ENCODE results near the gene AGT.

The AGT gene

DNA sequence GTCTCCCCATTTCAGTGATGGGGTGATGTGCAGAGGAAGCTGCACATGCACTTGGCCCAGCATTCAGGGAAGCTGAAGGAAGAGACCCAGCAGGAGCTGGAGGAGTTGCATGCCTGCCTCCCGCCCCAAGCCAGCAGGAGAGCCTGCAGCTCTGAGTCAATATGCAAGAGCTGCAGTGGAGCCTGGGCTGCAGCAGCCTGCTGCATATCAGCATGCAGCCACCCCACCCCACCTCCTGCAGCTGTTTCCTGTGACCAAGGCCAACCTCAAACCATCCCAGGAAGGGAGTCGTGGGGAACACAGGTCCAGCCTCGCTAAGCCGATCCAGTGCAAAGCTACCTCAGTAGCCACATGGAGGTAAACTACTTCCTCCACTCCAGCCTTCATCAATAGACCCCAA is 18.9 kb downstream of the AGT start:
- Histone ChIP-seq H3K4me1 (peaks cover 9% of the 10 kb centered on the region), H3K9ac (no peak overlapping the region), H3K79me2 (no peaks in the 10 kb centered on the region), H3K4me3 (ENCODE audit: low read depth, low read length) (no peak overlapping the region), H3K27me3 (ENCODE audit: control insufficient read depth, insufficient read depth, low read length) (no peaks in the 10 kb centered on the region), H3K9me3 (ENCODE audit: control insufficient read depth, low read length) (no peaks in the 10 kb centered on the region), H2AFZ (no peak overlapping the region), H3K36me3 (ENCODE audit: control insufficient read depth, insufficient read depth, low read length) (no peaks in the 10 kb centered on the region), H3K27ac (peak overlapping the region; percentile 32), H3K4me2 (ENCODE audit: low read length) (no peak overlapping the region)
- TF ChIP-seq, protein P1, sequence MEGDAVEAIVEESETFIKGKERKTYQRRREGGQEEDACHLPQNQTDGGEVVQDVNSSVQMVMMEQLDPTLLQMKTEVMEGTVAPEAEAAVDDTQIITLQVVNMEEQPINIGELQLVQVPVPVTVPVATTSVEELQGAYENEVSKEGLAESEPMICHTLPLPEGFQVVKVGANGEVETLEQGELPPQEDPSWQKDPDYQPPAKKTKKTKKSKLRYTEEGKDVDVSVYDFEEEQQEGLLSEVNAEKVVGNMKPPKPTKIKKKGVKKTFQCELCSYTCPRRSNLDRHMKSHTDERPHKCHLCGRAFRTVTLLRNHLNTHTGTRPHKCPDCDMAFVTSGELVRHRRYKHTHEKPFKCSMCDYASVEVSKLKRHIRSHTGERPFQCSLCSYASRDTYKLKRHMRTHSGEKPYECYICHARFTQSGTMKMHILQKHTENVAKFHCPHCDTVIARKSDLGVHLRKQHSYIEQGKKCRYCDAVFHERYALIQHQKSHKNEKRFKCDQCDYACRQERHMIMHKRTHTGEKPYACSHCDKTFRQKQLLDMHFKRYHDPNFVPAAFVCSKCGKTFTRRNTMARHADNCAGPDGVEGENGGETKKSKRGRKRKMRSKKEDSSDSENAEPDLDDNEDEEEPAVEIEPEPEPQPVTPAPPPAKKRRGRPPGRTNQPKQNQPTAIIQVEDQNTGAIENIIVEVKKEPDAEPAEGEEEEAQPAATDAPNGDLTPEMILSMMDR (IDR thresholded peaks at IDR 0.05), result no peak

DNA sequence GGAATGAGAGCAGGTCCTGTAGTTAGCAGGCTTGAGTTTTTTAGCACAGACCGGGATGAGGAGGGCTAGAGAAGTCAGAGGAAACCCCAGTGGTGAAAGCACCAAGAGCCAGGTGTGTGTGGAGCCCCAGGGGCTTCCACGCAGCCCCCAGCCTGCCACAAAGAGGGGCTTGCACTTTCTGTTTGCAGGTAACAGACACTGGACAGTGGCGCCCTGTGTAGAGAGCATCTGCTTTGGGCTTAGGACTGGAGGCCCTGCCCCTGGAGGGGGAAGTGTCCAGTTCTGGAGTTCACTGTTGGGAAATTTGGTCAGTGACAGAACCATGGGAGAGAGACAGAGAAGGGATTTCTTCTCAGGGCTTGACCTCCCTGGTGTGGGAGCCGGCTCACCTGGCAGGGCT is 19.5 kb downstream of the AGT start:
- H3K9me3 ChIP-seq (ENCODE audit: control insufficient read depth, low read length), result no peaks in the 10 kb centered on the region
- peaks cover 9% of the 10 kb centered on the region for H3K4me1 ChIP-seq
- H3K27me3 ChIP-seq (ENCODE audit: control insufficient read depth, insufficient read depth, low read length), result no peaks in the 10 kb centered on the region
- H3K4me3 ChIP-seq (ENCODE audit: low read depth, low read length), result no peak overlapping the region
- no peaks in the 10 kb centered on the region for H3K79me2 ChIP-seq
- H3K4me2 ChIP-seq (ENCODE audit: low read length), result no peak overlapping the region
- H3K27ac ChIP-seq, result peak overlapping the region; percentile 32
- H3K9ac ChIP-seq, result no peak overlapping the region
- no peaks in the 10 kb centered on the region for H3K36me3 ChIP-seq (ENCODE audit: control insufficient read depth, insufficient read depth, low read length)
- TF ChIP-seq, protein P1 (IDR thresholded peaks at IDR 0.05), result no peak
- H2AFZ ChIP-seq, result no peak overlapping the region

DNA sequence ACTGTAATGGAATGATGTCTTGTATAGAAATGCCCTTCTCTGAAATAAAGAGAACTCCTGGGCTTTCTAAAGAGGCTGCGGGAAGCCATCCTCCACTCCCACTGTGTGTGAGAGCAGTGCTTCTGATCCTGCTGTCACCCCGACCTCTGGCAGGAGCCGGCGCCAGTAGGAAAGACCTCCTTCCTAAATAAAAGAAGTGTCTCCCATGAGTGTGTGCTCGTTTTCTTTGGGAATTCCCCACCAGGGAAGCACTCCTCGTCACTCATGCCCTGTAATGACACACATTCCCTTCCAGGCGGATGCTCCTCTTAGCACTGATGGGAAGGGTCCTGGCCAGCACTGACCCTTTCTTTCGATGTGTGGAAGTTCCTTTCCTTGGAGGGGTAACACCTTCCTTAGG is 20.1 kb downstream of the AGT start:
- no peak overlapping the region for H3K4me3 ChIP-seq (ENCODE audit: low read depth, low read length)
- no peak overlapping the region for H3K27ac ChIP-seq
- no peak overlapping the region for H3K4me2 ChIP-seq (ENCODE audit: low read length)
- H3K36me3 ChIP-seq (ENCODE audit: control insufficient read depth, insufficient read depth, low read length), result no peaks in the 10 kb centered on the region
- no peaks in the 10 kb centered on the region for H3K9me3 ChIP-seq (ENCODE audit: control insufficient read depth, low read length)
- peaks cover 9% of the 10 kb centered on the region for H3K4me1 ChIP-seq
- no peaks in the 10 kb centered on the region for H3K79me2 ChIP-seq
- no peaks in the 10 kb centered on the region for H3K27me3 ChIP-seq (ENCODE audit: control insufficient read depth, insufficient read depth, low read length)
- H2AFZ ChIP-seq, result no peak overlapping the region
- H3K9ac ChIP-seq, result no peak overlapping the region
- TF ChIP-seq, protein P1 (IDR thresholded peaks at IDR 0.05), result no peak

DNA sequence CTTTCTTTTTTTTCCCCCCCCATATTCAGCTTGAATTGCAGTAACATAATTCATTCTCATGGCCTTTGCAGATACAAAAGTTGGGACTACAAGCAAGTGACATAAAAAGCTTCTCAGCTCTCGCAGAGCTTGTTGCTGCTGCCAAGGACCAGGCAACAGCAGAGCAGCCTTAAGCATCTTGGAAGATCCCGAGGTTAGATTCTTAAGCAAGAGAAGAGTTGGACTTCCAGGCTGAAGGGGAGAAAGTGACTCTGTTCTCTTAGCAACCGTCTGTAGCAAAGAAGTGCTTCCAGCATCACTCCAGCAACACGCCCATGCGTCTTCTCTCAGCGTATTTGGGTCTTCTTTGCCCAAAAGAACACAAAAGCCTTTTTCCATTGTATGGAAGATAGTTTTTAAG is 20.7 kb downstream of the AGT start:
- Histone ChIP-seq H3K4me3 (ENCODE audit: low read depth, low read length) (no peak overlapping the region), H3K9me3 (ENCODE audit: control insufficient read depth, low read length) (no peaks in the 10 kb centered on the region), H2AFZ (no peak overlapping the region), H3K4me1 (peaks cover 9% of the 10 kb centered on the region), H3K9ac (no peak overlapping the region), H3K79me2 (no peaks in the 10 kb centered on the region), H3K27me3 (ENCODE audit: control insufficient read depth, insufficient read depth, low read length) (no peaks in the 10 kb centered on the region), H3K36me3 (ENCODE audit: control insufficient read depth, insufficient read depth, low read length) (no peaks in the 10 kb centered on the region), H3K4me2 (ENCODE audit: low read length) (no peak overlapping the region), H3K27ac (peak overlapping the region; percentile 68)
- TF ChIP-seq, protein P1 (IDR thresholded peaks at IDR 0.05), result no peak

DNA sequence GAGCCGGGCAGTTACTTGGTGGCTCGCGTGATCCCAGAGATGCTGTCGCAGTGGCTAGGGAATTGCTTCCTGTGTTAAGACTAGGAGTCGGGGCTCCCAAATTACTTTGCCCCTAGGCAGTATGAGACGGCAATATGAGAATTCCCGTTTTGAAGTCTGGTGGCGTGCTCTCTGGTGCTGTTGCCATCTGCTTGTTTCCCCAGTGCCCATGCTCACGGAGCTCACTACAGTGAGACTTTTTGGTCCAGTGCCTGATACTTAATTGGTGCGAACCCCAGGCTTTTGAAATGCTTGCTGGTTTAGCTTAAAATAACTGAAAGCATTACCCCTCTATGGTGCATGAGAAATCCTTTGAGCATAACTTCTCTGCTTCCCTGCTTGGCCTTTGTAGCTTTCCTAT is 22.3 kb downstream of the AGT start:
- peak overlapping the region; percentile 68 for H3K27ac ChIP-seq
- peaks cover 6% of the 10 kb centered on the region for H3K4me1 ChIP-seq
- no peaks in the 10 kb centered on the region for H3K27me3 ChIP-seq (ENCODE audit: control insufficient read depth, insufficient read depth, low read length)
- H3K4me2 ChIP-seq (ENCODE audit: low read length), result no peak overlapping the region
- TF ChIP-seq, protein P1 (IDR thresholded peaks at IDR 0.05), result no peak
- H3K9me3 ChIP-seq (ENCODE audit: control insufficient read depth, low read length), result no peaks in the 10 kb centered on the region
- no peaks in the 10 kb centered on the region for H3K36me3 ChIP-seq (ENCODE audit: control insufficient read depth, insufficient read depth, low read length)
- H2AFZ ChIP-seq, result no peak overlapping the region
- no peaks in the 10 kb centered on the region for H3K79me2 ChIP-seq
- no peak overlapping the region for H3K4me3 ChIP-seq (ENCODE audit: low read depth, low read length)
- H3K9ac ChIP-seq, result no peak overlapping the region
